Thyroid gland (tissue), 4 donors: ENCODE results near the gene PTPRJ. TPM values are rescaled to one million over a fixed set of nuclear protein-coding genes. Genes with fewer than 3 reads are reported as not detected.
A peak's percentile ranks its signal among the peaks of the same experiment; 100 is the strongest.

Source experiments
- DNase-seq, 2 donors: peaks; one replicate each; pipeline ENCODE4 v3.0.0-alpha.2; 2019
- H3K27ac ChIP-seq, 3 donors: fragments of 200-600 bp; sonication (generic); 1 replicate in 2 of 3; 2 replicates in 1 of 3; pipeline ENCODE4 v1.5.1; 2016 to 2019; ENCODE audit warnings: mild to moderate bottlenecking in 1 of 3, moderate library complexity in 1 of 3
- H3K27me3 ChIP-seq: fragments of 200-600 bp; sonication (generic); one replicate; pipeline ENCODE4 v1.5.1; 2019
- H3K36me3 ChIP-seq, 2 donors: fragments of 200-600 bp; sonication (generic); one replicate each; pipeline ENCODE4 v1.5.1; 2016 to 2019
- H3K4me1 ChIP-seq, 2 donors: fragments of 200-600 bp; sonication (generic); one replicate each; pipeline ENCODE4 v1.5.1; 2017 to 2019
- H3K4me3 ChIP-seq, 3 donors: fragments of 200-600 bp; sonication (generic); replicated peaks in 1 of 3; 1 replicate in 2 of 3; 2 replicates in 1 of 3; pipeline ENCODE4 v1.5.1; 2016; ENCODE audit warnings: mild to moderate bottlenecking in 1 of 3
- H3K9me3 ChIP-seq: fragments of 200-600 bp; sonication (generic); one replicate; pipeline ENCODE4 v1.5.1; 2017
- CTCF ChIP-seq, 6 experiments: fragments of 200-600 bp in 3 of 6; fragments of 450-650 bp in 3 of 6; sonication (generic) in 3 of 6; IDR thresholded peaks; one replicate each; pipeline ENCODE4 v1.5.1; 2016 to 2019; ENCODE audit warnings: antibody characterized with exemption in 6 of 6, mild to moderate bottlenecking in 2 of 6, inconsistent platforms in 1 of 6, moderate library complexity in 1 of 6
- POLR2A ChIP-seq, 2 donors: fragments of 450-650 bp; IDR thresholded peaks; one replicate each; pipeline ENCODE4 v1.6.1; 2017; ENCODE audit warnings: antibody characterized with exemption in 2 of 2, mild to moderate bottlenecking in 2 of 2, moderate library complexity in 1 of 2
- WGBS, 2 donors: methylation state at CpG; one replicate each; pipeline ENCODE4 v1.1.5; 2017; 5-methylcytosine and 5-hydroxymethylcytosine counted together
- intact Hi-C: fragments of 100-400 bp; cut with DNase I; formaldehyde crosslinking; loops from one replicate; pipeline ENCODE4 v1.15.1; 2023
- total RNA-seq, 4 donors: library from RNA; depleted of rRNA; stranded (reverse); fragments of >200 nt; gene quantifications; one replicate each; pipeline ENCODE4 v1.2.3, GENCODE V29; 2016

The PTPRJ gene
- total RNA-seq, 4 donors from 2014 or later, result 45.4 to 81.9 (median 58.6) TPM

- Histone ChIP-seq H3K27ac (peak overlapping the region; percentile 2 to 34 (median 18)), H3K36me3 (no peaks in the 10 kb centered on the region), H3K4me1 (peaks cover 29 to 48% of the 10 kb centered on the region in 2 donors), H3K4me3 (no peak overlapping the region), H3K9me3 (no peaks in the 10 kb centered on the region), H3K27me3 (no peaks in the 10 kb centered on the region)
- TF ChIP-seq POLR2A (IDR thresholded peaks at IDR 0.05), result no peak
- TF ChIP-seq CTCF (IDR thresholded peaks at IDR 0.05), result no peak
- peak; percentile 71 to 73 for DNase-seq
- intact Hi-C loops, result no loop called here
- WGBS, 2 donors, result 29 to 34% methylated on average over 3 of the region's 3 CpGs
Observed at GRCh38 chr11:48033918-48034341, 53.6 kb downstream of the PTPRJ start.

- no peak for DNase-seq
- Histone ChIP-seq H3K36me3 (no peaks in the 10 kb centered on the region), H3K4me1 (peaks cover 29 to 42% of the 10 kb centered on the region in 2 donors), H3K4me3 (no peak overlapping the region), H3K27me3 (no peaks in the 10 kb centered on the region), H3K27ac (peak overlapping the region in 2 of 3 donors; percentile 14 to 35), H3K9me3 (no peaks in the 10 kb centered on the region)
- intact Hi-C loops, result no loop called here
- WGBS, 2 donors, result 85 to 90% methylated on average over 14 of the region's 14 CpGs
- TF ChIP-seq CTCF (IDR thresholded peaks at IDR 0.05) (no peak), POLR2A (IDR thresholded peaks at IDR 0.05) (no peak)
Observed at GRCh38 chr11:48034926-48035871, 54.8 kb downstream of the PTPRJ start.

- H3K36me3 ChIP-seq, result no peaks in the 10 kb centered on the region
- intact Hi-C loops, result no loop called here
- H3K4me1 ChIP-seq, result peaks cover 29 to 39% of the 10 kb centered on the region in 2 donors
- H3K27me3 ChIP-seq, result no peaks in the 10 kb centered on the region
- no peak overlapping the region for H3K4me3 ChIP-seq
- WGBS, 2 donors, result 19 to 24% methylated on average over 1 of the region's 1 CpG
- TF ChIP-seq POLR2A (IDR thresholded peaks at IDR 0.05) (no peak), CTCF (IDR thresholded peaks at IDR 0.05) (no peak)
- peak overlapping the region; percentile 30 to 67 (median 35) for H3K27ac ChIP-seq
- DNase-seq, result no peak
- H3K9me3 ChIP-seq, result no peaks in the 10 kb centered on the region
Observed at GRCh38 chr11:48036011-48036410, 55.7 kb downstream of the PTPRJ start.

GRCh38 chr11:48036466-48036865, 56.1 kb downstream of the PTPRJ start:
- Histone ChIP-seq H3K4me1 (peaks cover 28 to 39% of the 10 kb centered on the region in 2 donors), H3K4me3 (no peak overlapping the region), H3K9me3 (no peaks in the 10 kb centered on the region), H3K36me3 (no peaks in the 10 kb centered on the region), H3K27ac (peak overlapping the region; percentile 30 to 67 (median 35)), H3K27me3 (no peaks in the 10 kb centered on the region)
- TF ChIP-seq CTCF (IDR thresholded peaks at IDR 0.05), result no peak
- no peak for TF ChIP-seq POLR2A (IDR thresholded peaks at IDR 0.05)
- WGBS, 2 donors, result 53 to 61% methylated on average over 4 of the region's 4 CpGs
- intact Hi-C loops, result no loop called here
- peak in 1 of 2 donors; percentile 43 for DNase-seq
